Tibial nerve (tissue), 4 donors: Measurements from ENCODE around the gene RGPD8.

Experiments
- EP300 ChIP-seq, 2 donors: sonication (generic); formaldehyde crosslinking; IDR thresholded peaks; one replicate each; pipeline ENCODE4 v1.6.1; 2017; ENCODE audit warnings: antibody characterized with exemption in 2 of 2, mild to moderate bottlenecking in 1 of 2
- POLR2A ChIP-seq, 2 donors: fragments of 450-650 bp; IDR thresholded peaks; one replicate each; pipeline ENCODE4 v1.6.1; 2017; ENCODE audit warnings: antibody characterized with exemption in 2 of 2, mild to moderate bottlenecking in 2 of 2, moderate library complexity in 2 of 2
- TF ChIP-seq, protein P1 (sequence below), 5 experiments: fragments of 200-600 bp in 3 of 5; fragments of 450-650 bp in 2 of 5; sonication (generic) in 3 of 5; IDR thresholded peaks; one replicate each; pipeline ENCODE4 v1.5.1; 2016 to 2019; ENCODE audit warnings: antibody characterized with exemption in 5 of 5, mild to moderate bottlenecking in 3 of 5, moderate library complexity in 2 of 5

DNA sequence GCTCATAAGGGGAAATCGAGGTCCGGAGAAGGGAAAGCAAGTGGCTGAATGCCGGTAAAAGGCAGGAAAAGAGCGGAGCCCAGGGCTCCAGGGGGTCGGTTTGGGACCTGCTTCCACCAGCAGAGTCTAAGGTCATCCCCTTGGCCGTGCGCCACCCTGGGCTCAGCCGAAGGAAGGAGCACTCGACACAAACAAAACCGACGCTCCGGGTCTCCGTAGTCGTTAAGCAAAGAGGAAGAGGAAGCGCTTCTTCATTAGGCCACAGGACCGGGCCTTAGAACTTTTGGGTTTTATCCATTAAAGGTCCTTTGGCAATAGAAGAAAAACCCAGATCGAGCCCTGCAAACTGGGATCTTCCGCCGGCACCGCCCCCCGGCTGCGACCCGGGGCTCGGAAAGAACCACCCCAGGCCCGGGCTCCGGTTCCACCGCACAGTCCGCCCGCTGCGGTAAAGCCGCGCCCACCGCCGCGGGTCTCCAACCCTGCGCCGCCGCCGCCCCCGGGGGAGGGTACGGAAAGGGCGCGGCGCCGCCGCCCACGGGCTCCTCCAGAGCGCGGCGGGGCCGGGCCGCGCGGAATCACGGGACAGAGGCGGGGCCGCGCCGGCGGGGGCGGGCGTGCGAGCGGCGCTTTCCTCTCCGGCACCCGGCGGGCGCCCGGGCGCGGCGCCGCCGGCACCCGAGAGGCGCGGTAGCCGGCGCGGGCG, 48.2 kb upstream of the RGPD8 start, which contains the start of gene TTL:
- no peak for TF ChIP-seq EP300 (IDR thresholded peaks at IDR 0.05)
- TF ChIP-seq, protein P1, sequence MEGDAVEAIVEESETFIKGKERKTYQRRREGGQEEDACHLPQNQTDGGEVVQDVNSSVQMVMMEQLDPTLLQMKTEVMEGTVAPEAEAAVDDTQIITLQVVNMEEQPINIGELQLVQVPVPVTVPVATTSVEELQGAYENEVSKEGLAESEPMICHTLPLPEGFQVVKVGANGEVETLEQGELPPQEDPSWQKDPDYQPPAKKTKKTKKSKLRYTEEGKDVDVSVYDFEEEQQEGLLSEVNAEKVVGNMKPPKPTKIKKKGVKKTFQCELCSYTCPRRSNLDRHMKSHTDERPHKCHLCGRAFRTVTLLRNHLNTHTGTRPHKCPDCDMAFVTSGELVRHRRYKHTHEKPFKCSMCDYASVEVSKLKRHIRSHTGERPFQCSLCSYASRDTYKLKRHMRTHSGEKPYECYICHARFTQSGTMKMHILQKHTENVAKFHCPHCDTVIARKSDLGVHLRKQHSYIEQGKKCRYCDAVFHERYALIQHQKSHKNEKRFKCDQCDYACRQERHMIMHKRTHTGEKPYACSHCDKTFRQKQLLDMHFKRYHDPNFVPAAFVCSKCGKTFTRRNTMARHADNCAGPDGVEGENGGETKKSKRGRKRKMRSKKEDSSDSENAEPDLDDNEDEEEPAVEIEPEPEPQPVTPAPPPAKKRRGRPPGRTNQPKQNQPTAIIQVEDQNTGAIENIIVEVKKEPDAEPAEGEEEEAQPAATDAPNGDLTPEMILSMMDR (IDR thresholded peaks at IDR 0.05): peak in 1 of 5 experiments; percentile 13
- peak in 1 of 2 donors; percentile 41 for TF ChIP-seq POLR2A (IDR thresholded peaks at IDR 0.05)
